ENCODE measurements around the gene DENND1A. TPM values are rescaled to one million over a fixed set of nuclear protein-coding genes. Genes with fewer than 3 reads are reported as not detected.

DENND1A gene
- total RNA-seq, 1 donor from 2014 or later: 48.1 TPM

DNA sequence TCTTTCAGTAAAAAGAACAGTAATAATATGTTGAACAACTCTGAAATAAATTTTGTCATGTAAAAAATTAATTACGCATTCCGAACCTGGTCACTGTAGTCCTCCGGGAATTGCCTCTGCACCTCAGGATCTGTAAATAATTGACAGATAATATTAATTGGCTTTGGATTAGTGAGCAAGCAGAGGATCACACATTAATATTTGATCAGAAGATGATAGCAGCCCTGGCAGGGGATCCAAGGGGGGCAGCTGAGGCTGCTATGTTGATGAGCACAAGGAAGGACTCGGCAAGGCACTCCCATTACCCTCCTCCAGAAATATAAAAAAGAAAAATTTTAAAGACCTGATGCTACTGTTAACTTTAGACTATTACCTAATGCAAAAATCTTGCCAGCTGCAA, 137.4 kb downstream of the DENND1A start:
- H3K9me3 ChIP-seq (ENCODE audit: low read depth): no peaks in the 10 kb centered on the region
- Mint-ChIP-seq H3K27me3 (ENCODE audit: insufficient read depth, low read depth) (no peaks in the 10 kb centered on the region), H3K36me3 (no peaks in the 10 kb centered on the region), H3K4me3 (no peak overlapping the region), H3K4me1 (peaks cover 17% of the 10 kb centered on the region), H3K27ac (no peak overlapping the region), H3K9me3 (no peaks in the 10 kb centered on the region)
- H3K27me3 ChIP-seq: no peaks in the 10 kb centered on the region
- H3K36me3 ChIP-seq: no peaks in the 10 kb centered on the region
- H3K27ac ChIP-seq: no peak overlapping the region
- H3K4me3 ChIP-seq: no peak overlapping the region
- H3K9ac ChIP-seq: no peak overlapping the region
- TF ChIP-seq, protein P1, sequence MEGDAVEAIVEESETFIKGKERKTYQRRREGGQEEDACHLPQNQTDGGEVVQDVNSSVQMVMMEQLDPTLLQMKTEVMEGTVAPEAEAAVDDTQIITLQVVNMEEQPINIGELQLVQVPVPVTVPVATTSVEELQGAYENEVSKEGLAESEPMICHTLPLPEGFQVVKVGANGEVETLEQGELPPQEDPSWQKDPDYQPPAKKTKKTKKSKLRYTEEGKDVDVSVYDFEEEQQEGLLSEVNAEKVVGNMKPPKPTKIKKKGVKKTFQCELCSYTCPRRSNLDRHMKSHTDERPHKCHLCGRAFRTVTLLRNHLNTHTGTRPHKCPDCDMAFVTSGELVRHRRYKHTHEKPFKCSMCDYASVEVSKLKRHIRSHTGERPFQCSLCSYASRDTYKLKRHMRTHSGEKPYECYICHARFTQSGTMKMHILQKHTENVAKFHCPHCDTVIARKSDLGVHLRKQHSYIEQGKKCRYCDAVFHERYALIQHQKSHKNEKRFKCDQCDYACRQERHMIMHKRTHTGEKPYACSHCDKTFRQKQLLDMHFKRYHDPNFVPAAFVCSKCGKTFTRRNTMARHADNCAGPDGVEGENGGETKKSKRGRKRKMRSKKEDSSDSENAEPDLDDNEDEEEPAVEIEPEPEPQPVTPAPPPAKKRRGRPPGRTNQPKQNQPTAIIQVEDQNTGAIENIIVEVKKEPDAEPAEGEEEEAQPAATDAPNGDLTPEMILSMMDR (IDR thresholded peaks at IDR 0.05): no peak
- TF ChIP-seq EZH2 (IDR thresholded peaks at IDR 0.05) (no peak), EZH2phosphoT487 (IDR thresholded peaks at IDR 0.05) (no peak)
- H3K4me2 ChIP-seq: no peak overlapping the region
- H3K4me1 ChIP-seq: peaks cover 19% of the 10 kb centered on the region
- no peaks in the 10 kb centered on the region for H4K20me1 ChIP-seq (ENCODE audit: low read depth)
- H2AFZ ChIP-seq (replicated peaks): no peak overlapping the region
- DNase-seq (ENCODE audit: low spot score): no peak
- peaks cover 35% of the 10 kb centered on the region for H3K79me2 ChIP-seq (ENCODE audit: low read depth)
- H3F3A ChIP-seq (ENCODE audit: low read depth): peaks cover 13% of the 10 kb centered on the region

- no peak overlapping the region for H3K9ac ChIP-seq
- no peaks in the 10 kb centered on the region for H3K27me3 Mint-ChIP-seq (ENCODE audit: insufficient read depth, low read depth)
- no peaks in the 10 kb centered on the region for H3K9me3 Mint-ChIP-seq
- H3K4me3 ChIP-seq: no peak overlapping the region
- H3K36me3 Mint-ChIP-seq: no peaks in the 10 kb centered on the region
- no peaks in the 10 kb centered on the region for H4K20me1 ChIP-seq (ENCODE audit: low read depth)
- no peak overlapping the region for H2AFZ ChIP-seq (replicated peaks)
- no peaks in the 10 kb centered on the region for H3K9me3 ChIP-seq (ENCODE audit: low read depth)
- peaks cover 19% of the 10 kb centered on the region for H3K4me1 ChIP-seq
- no peak overlapping the region for H3K4me3 Mint-ChIP-seq
- no peaks in the 10 kb centered on the region for H3K27me3 ChIP-seq
- peak; percentile 33 for DNase-seq (ENCODE audit: low spot score)
- no peak overlapping the region for H3K27ac Mint-ChIP-seq
- peak overlapping the region; percentile 75 for H3K27ac ChIP-seq
- H3K36me3 ChIP-seq: no peaks in the 10 kb centered on the region
- peaks cover 30% of the 10 kb centered on the region for H3K79me2 ChIP-seq (ENCODE audit: low read depth)
- TF ChIP-seq, protein P1 (IDR thresholded peaks at IDR 0.05): no peak
- TF ChIP-seq EZH2phosphoT487 (IDR thresholded peaks at IDR 0.05) (no peak), EZH2 (IDR thresholded peaks at IDR 0.05) (no peak)
- peaks cover 13% of the 10 kb centered on the region for H3F3A ChIP-seq (ENCODE audit: low read depth)
- H3K4me2 ChIP-seq: peak overlapping the region; percentile 70
- peaks cover 8% of the 10 kb centered on the region for H3K4me1 Mint-ChIP-seq
Measured at GRCh38 chr9:123789554-123790292, 140.2 kb downstream of the DENND1A start.

- H3K9me3 Mint-ChIP-seq: no peaks in the 10 kb centered on the region
- Histone ChIP-seq H3K36me3 (no peaks in the 10 kb centered on the region), H3F3A (ENCODE audit: low read depth) (peaks cover 13% of the 10 kb centered on the region), H3K4me1 (peaks cover 19% of the 10 kb centered on the region), H3K9ac (no peak overlapping the region), H4K20me1 (ENCODE audit: low read depth) (no peaks in the 10 kb centered on the region), H3K27me3 (no peaks in the 10 kb centered on the region), H3K27ac (no peak overlapping the region), H3K4me2 (no peak overlapping the region), H2AFZ (replicated peaks) (no peak overlapping the region), H3K9me3 (ENCODE audit: low read depth) (no peaks in the 10 kb centered on the region), H3K79me2 (ENCODE audit: low read depth) (peaks cover 8% of the 10 kb centered on the region), H3K4me3 (no peak overlapping the region)
- no peaks in the 10 kb centered on the region for H3K36me3 Mint-ChIP-seq
- TF ChIP-seq EZH2 (IDR thresholded peaks at IDR 0.05): no peak
- TF ChIP-seq, protein P1 (IDR thresholded peaks at IDR 0.05): no peak
- TF ChIP-seq EZH2phosphoT487 (IDR thresholded peaks at IDR 0.05): no peak
- no peak overlapping the region for H3K27ac Mint-ChIP-seq
- no peak for DNase-seq (ENCODE audit: low spot score)
- H3K4me1 Mint-ChIP-seq: peaks cover 8% of the 10 kb centered on the region
- H3K4me3 Mint-ChIP-seq: no peak overlapping the region
- no peaks in the 10 kb centered on the region for H3K27me3 Mint-ChIP-seq (ENCODE audit: insufficient read depth, low read depth)
Measured at GRCh38 chr9:123787416-123787815, 142.5 kb downstream of the DENND1A start.
